NT2/D1 (cell line): ENCODE measurements around the gene PCYOX1L.

Source experiments
- DNase-seq: peaks from one replicate; pipeline ENCODE4 v3.0.0-alpha.2; 2011; ENCODE audit warnings: low read depth, low spot score
- H3K27me3 ChIP-seq: 2 replicates; pipeline ENCODE4 v1.6.0; 2011; ENCODE audit warnings: mild to moderate bottlenecking; ENCODE audit not compliant: insufficient read length, insufficient read depth
- H3K36me3 ChIP-seq: 2 replicates; pipeline ENCODE4 v1.6.1; 2011; ENCODE audit warnings: mild to moderate bottlenecking, low read length, mixed read lengths; ENCODE audit not compliant: insufficient read depth, insufficient read length
- H3K4me1 ChIP-seq: 2 replicates; pipeline ENCODE4 v1.5.1; 2011; ENCODE audit not compliant: insufficient read depth, insufficient read length
- H3K4me3 ChIP-seq: 2 replicates; pipeline ENCODE4 v1.5.1; 2011; ENCODE audit warnings: low read depth; ENCODE audit not compliant: insufficient read length
- H3K9ac ChIP-seq: 2 replicates; pipeline ENCODE4 v1.6.0; 2011; ENCODE audit warnings: low read depth; ENCODE audit not compliant: insufficient read length
- H3K9me3 ChIP-seq: 2 replicates; pipeline ENCODE4 v1.5.1; 2011; ENCODE audit warnings: mild to moderate bottlenecking, low read length; ENCODE audit not compliant: insufficient read depth
- SUZ12 ChIP-seq: IDR thresholded peaks from 2 replicates; pipeline ENCODE4 v1.6.1; 2011; ENCODE audit not compliant: insufficient read length, insufficient read depth; ENCODE audit errors: extremely low read depth
- YY1 ChIP-seq: IDR thresholded peaks from 2 replicates; pipeline ENCODE4 v1.6.1; 2011; ENCODE audit not compliant: insufficient read length, insufficient read depth
- ZNF274 ChIP-seq: IDR thresholded peaks from 2 replicates; pipeline ENCODE4 v1.6.1; 2011; ENCODE audit warnings: mild to moderate bottlenecking, low read depth, low read length

The PCYOX1L gene

GRCh38 chr5:149370878-149371277 lies 13.0 kb downstream of the PCYOX1L start:
- no peaks in the 10 kb centered on the region for H3K9me3 ChIP-seq

DNA sequence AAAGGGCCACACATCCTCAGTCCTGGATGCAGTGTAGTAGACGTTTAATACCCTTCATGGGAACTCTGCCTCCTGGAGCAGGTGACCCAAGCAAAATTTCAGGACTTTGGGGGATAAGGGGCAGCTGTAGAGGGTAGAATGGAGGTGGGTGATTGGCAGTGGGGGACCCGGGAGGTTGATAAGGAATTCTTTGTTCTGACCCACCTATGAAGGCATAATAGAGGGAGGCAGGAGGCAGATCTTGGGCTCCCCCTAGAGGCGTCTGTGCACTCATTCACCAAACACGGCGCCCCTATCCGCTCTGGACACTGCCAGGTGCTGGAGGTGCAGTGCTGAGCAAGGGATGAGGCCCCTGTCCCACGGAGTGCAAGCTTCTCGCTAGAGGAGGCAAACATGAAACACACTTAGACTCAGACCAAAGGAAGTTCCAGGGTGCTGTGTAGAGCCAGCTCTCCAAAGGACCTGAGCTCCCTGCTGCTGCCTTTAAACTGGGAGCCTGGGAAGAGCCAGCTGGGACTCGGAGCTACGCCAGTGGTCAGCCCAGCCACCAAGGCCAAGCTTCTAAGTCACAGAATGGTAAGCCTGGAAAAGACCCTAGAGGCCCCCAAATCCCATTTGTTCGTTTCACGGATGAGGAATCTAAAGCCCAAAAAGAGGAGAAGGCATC lies 13.6 kb downstream of the PCYOX1L start:
- peaks cover 6% of the 10 kb centered on the region for H3K4me1 ChIP-seq
- no peak for TF ChIP-seq ZNF274
- no peak for TF ChIP-seq YY1
- no peak for TF ChIP-seq SUZ12
- DNase-seq, result peak; percentile 42

More at GRCh38 chr5:149370878-149371277, 13.0 kb downstream of the PCYOX1L start:
- DNase-seq, result no peak
- H3K9ac ChIP-seq, result no peak overlapping the region
- peaks cover 6% of the 10 kb centered on the region for H3K4me1 ChIP-seq
- TF ChIP-seq SUZ12, result no peak
- TF ChIP-seq YY1, result no peak
- no peak for TF ChIP-seq ZNF274
- no peak overlapping the region for H3K4me3 ChIP-seq
- no peaks in the 10 kb centered on the region for H3K36me3 ChIP-seq
- no peaks in the 10 kb centered on the region for H3K27me3 ChIP-seq

GRCh38 chr5:149372076-149372795 lies 14.4 kb downstream of the PCYOX1L start:
- Histone ChIP-seq H3K4me3 (no peak overlapping the region), H3K27me3 (no peaks in the 10 kb centered on the region), H3K9me3 (no peaks in the 10 kb centered on the region), H3K36me3 (no peaks in the 10 kb centered on the region), H3K4me1 (peaks cover 3% of the 10 kb centered on the region), H3K9ac (no peak overlapping the region)
- no peak for DNase-seq
- TF ChIP-seq ZNF274 (no peak), SUZ12 (no peak), YY1 (no peak)

More for the DNA sequence above, 13.6 kb downstream of the PCYOX1L start:
- Histone ChIP-seq H3K27me3 (no peaks in the 10 kb centered on the region), H3K9ac (no peak overlapping the region), H3K36me3 (no peaks in the 10 kb centered on the region), H3K4me3 (no peak overlapping the region), H3K9me3 (no peaks in the 10 kb centered on the region)

- Histone ChIP-seq H3K36me3 (no peaks in the 10 kb centered on the region), H3K9me3 (no peaks in the 10 kb centered on the region)
- no peak for TF ChIP-seq YY1
- no peak for TF ChIP-seq ZNF274
- TF ChIP-seq SUZ12, result no peak
These were observed 15.1 kb downstream of the PCYOX1L start for GRCh38 chr5:149372932-149373331.

GRCh38 chr5:149374303-149374702 lies 16.5 kb downstream of the PCYOX1L start:
- Histone ChIP-seq H3K4me1 (peaks cover 4% of the 10 kb centered on the region), H3K9ac (no peak overlapping the region), H3K9me3 (no peaks in the 10 kb centered on the region), H3K4me3 (no peak overlapping the region), H3K36me3 (no peaks in the 10 kb centered on the region), H3K27me3 (no peaks in the 10 kb centered on the region)
- TF ChIP-seq YY1 (no peak), ZNF274 (no peak), SUZ12 (no peak)
- no peak for DNase-seq

More at GRCh38 chr5:149372932-149373331, 15.1 kb downstream of the PCYOX1L start:
- Histone ChIP-seq H3K4me1 (peaks cover 2% of the 10 kb centered on the region), H3K9ac (no peak overlapping the region), H3K4me3 (no peak overlapping the region), H3K27me3 (no peaks in the 10 kb centered on the region)
- DNase-seq, result no peak

- no peaks in the 10 kb centered on the region for H3K9me3 ChIP-seq
- H3K4me3 ChIP-seq, result no peak overlapping the region
- H3K9ac ChIP-seq, result no peak overlapping the region
- no peak for DNase-seq
- no peaks in the 10 kb centered on the region for H3K36me3 ChIP-seq
- peaks cover 8% of the 10 kb centered on the region for H3K4me1 ChIP-seq
- no peak for TF ChIP-seq SUZ12
- TF ChIP-seq ZNF274, result no peak
- no peak for TF ChIP-seq YY1
- H3K27me3 ChIP-seq, result no peaks in the 10 kb centered on the region
These were observed 17.0 kb downstream of the PCYOX1L start for GRCh38 chr5:149374801-149375200.

DNA sequence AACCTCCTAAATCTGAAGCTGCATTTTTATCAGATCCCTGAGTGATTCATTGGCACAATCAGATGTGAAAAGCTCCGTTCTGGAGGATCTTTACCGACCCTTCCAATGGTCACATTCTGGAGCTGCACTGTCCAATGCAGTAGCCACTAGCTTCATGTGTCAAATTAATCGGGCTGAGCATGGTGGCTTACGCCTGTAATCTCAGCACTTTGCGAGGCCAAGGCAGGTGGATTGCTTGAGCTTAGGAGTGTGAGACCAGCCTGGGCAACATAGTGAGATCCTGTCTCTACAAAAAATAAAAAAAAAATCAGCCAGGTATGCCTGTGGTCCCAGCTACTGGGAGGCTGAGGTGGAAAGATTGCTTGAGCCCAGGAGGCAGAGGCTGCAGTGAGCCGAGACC lies 17.6 kb downstream of the PCYOX1L start:
- no peaks in the 10 kb centered on the region for H3K9me3 ChIP-seq
- peaks cover 8% of the 10 kb centered on the region for H3K4me1 ChIP-seq
- no peak overlapping the region for H3K9ac ChIP-seq
- H3K36me3 ChIP-seq, result no peaks in the 10 kb centered on the region
- no peak for DNase-seq
- no peaks in the 10 kb centered on the region for H3K27me3 ChIP-seq
- H3K4me3 ChIP-seq, result no peak overlapping the region
- no peak for TF ChIP-seq SUZ12
- TF ChIP-seq YY1, result no peak
- no peak for TF ChIP-seq ZNF274
